Mesothelial cell of epicardium (in vitro differentiated cells): ENCODE measurements around the gene IL31RA. TPM values are rescaled to one million over a fixed set of nuclear protein-coding genes. Genes with fewer than 3 reads are reported as not detected.

Source experiments
- DNase-seq, 2 experiments: peaks; one replicate each; pipeline ENCODE4 v3.0.0; 2021; ENCODE audit warnings: low spot score in 2 of 2; ENCODE audit not compliant: unreplicated experiment in 2 of 2
- H3K27ac Mint-ChIP-seq: 2 replicates; pipeline ENCODE4 v1.8.0; 2021; ENCODE audit warnings: mixed read lengths
- H3K27me3 Mint-ChIP-seq: 2 replicates; pipeline ENCODE4 v1.8.0; 2021; ENCODE audit warnings: low read depth, mixed read lengths
- H3K36me3 Mint-ChIP-seq: 2 replicates; pipeline ENCODE4 v1.8.0; 2021; ENCODE audit warnings: mixed read lengths
- H3K4me1 Mint-ChIP-seq: 2 replicates; pipeline ENCODE4 v1.8.0; 2021; ENCODE audit warnings: mixed read lengths
- H3K4me3 Mint-ChIP-seq: 2 replicates; pipeline ENCODE4 v1.8.0; 2021; ENCODE audit warnings: mild to moderate bottlenecking, moderate library complexity, mixed read lengths
- H3K9me3 Mint-ChIP-seq: 2 replicates; pipeline ENCODE4 v1.8.0; 2021; ENCODE audit warnings: mixed read lengths
- total RNA-seq: library from RNA; stranded (reverse); gene quantifications from 3 replicates; pipeline ENCODE4 v1.2.1, GENCODE V29; 2021
- TF ChIP-seq, protein P1 (sequence below): fragments of 200-600 bp; sonication (generic); IDR thresholded peaks from one replicate; pipeline ENCODE4 v1.5.0; 2021; ENCODE audit warnings: antibody characterized with exemption; ENCODE audit not compliant: unreplicated experiment

Gene IL31RA
- total RNA-seq, 1 donor from 2014 or later: not detected

DNA sequence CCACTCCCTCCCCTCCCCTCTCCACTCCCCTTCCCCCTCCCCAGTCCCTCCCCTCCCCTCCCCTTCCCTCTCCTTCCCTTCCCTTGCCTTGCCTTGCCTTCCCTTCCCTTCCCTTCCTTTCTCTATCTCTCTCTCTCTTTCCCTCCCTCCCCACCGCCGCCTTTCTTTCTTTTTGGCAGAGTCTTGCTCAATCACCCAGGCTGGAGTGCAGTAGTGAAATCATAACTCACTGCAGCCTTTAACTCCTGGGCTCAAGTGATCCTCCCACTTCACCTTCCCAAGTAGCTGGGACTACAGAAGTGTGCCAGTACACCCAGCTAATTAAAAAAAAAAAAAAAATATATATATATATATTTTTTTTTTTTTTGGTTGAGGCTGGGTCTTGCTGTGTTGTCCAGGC is 45.5 kb downstream of the IL31RA start:
- Mint-ChIP-seq H3K36me3 (no peaks in the 10 kb centered on the region), H3K27ac (no peak overlapping the region), H3K4me3 (no peak overlapping the region), H3K4me1 (peaks cover 12% of the 10 kb centered on the region), H3K27me3 (no peaks in the 10 kb centered on the region), H3K9me3 (no peaks in the 10 kb centered on the region)
- TF ChIP-seq, protein P1, sequence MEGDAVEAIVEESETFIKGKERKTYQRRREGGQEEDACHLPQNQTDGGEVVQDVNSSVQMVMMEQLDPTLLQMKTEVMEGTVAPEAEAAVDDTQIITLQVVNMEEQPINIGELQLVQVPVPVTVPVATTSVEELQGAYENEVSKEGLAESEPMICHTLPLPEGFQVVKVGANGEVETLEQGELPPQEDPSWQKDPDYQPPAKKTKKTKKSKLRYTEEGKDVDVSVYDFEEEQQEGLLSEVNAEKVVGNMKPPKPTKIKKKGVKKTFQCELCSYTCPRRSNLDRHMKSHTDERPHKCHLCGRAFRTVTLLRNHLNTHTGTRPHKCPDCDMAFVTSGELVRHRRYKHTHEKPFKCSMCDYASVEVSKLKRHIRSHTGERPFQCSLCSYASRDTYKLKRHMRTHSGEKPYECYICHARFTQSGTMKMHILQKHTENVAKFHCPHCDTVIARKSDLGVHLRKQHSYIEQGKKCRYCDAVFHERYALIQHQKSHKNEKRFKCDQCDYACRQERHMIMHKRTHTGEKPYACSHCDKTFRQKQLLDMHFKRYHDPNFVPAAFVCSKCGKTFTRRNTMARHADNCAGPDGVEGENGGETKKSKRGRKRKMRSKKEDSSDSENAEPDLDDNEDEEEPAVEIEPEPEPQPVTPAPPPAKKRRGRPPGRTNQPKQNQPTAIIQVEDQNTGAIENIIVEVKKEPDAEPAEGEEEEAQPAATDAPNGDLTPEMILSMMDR: no peak
- no peak for DNase-seq

- peak overlapping the region; percentile 78 for H3K27ac Mint-ChIP-seq
- no peak overlapping the region for H3K4me3 Mint-ChIP-seq
- peaks cover 12% of the 10 kb centered on the region for H3K4me1 Mint-ChIP-seq
- no peaks in the 10 kb centered on the region for H3K9me3 Mint-ChIP-seq
- TF ChIP-seq, protein P1: no peak
- no peak for DNase-seq
- no peaks in the 10 kb centered on the region for H3K36me3 Mint-ChIP-seq
- H3K27me3 Mint-ChIP-seq: no peaks in the 10 kb centered on the region
Observed at GRCh38 chr5:55897206-55897894, 46.2 kb downstream of the IL31RA start.

- no peak overlapping the region for H3K4me3 Mint-ChIP-seq
- H3K36me3 Mint-ChIP-seq: no peaks in the 10 kb centered on the region
- peak overlapping the region; percentile 78 for H3K27ac Mint-ChIP-seq
- TF ChIP-seq, protein P1: no peak
- H3K27me3 Mint-ChIP-seq: no peaks in the 10 kb centered on the region
- H3K9me3 Mint-ChIP-seq: no peaks in the 10 kb centered on the region
- peaks cover 7% of the 10 kb centered on the region for H3K4me1 Mint-ChIP-seq
- DNase-seq: peak; percentile 35 to 59
Observed at GRCh38 chr5:55897905-55898304, 46.7 kb downstream of the IL31RA start.

GRCh38 chr5:55899344-55899743 is 48.2 kb downstream of the IL31RA start:
- Mint-ChIP-seq H3K27ac (no peak overlapping the region), H3K36me3 (no peaks in the 10 kb centered on the region), H3K9me3 (no peaks in the 10 kb centered on the region), H3K4me1 (peaks cover 7% of the 10 kb centered on the region), H3K27me3 (no peaks in the 10 kb centered on the region), H3K4me3 (no peak overlapping the region)
- DNase-seq: no peak
- TF ChIP-seq, protein P1: no peak

- no peak overlapping the region for H3K4me3 Mint-ChIP-seq
Observed at GRCh38 chr5:55900068-55900467, 48.9 kb downstream of the IL31RA start.

More at GRCh38 chr5:55900068-55900467, 48.9 kb downstream of the IL31RA start:
- H3K36me3 Mint-ChIP-seq: no peaks in the 10 kb centered on the region
- H3K27me3 Mint-ChIP-seq: no peaks in the 10 kb centered on the region
- no peak for DNase-seq
- TF ChIP-seq, protein P1: no peak
- no peaks in the 10 kb centered on the region for H3K9me3 Mint-ChIP-seq
- H3K27ac Mint-ChIP-seq: no peak overlapping the region
- H3K4me1 Mint-ChIP-seq: peaks cover 8% of the 10 kb centered on the region
